HepG2 (cell line): ENCODE measurements around the gene NEU4. TPM values are rescaled to one million over a fixed set of nuclear protein-coding genes. Genes with fewer than 3 reads are reported as not detected.

Experiments
- CSRNP2 ChIP-seq: sonication (generic); formaldehyde crosslinking; conservative IDR thresholded peaks from 2 replicates; pipeline ENCODE4 v1.8.0; 2022; ENCODE audit warnings: low read depth, missing genetic modification reagents
- DRAP1 ChIP-seq: IDR thresholded peaks from 2 replicates; pipeline ENCODE4 v1.6.1; 2016; ENCODE audit warnings: missing genetic modification reagents, missing compliant biosample characterization
- FOXM1 ChIP-seq: sonication (generic); formaldehyde crosslinking; IDR thresholded peaks from 2 replicates; pipeline ENCODE4 v1.5.0; 2020; ENCODE audit warnings: missing genetic modification reagents
- FOXP4 ChIP-seq: sonication (generic); formaldehyde crosslinking; IDR thresholded peaks from 2 replicates; pipeline ENCODE4 v1.4.0; 2020; ENCODE audit warnings: missing genetic modification reagents
- HDAC6 ChIP-seq: fragments of 200-600 bp; sonication (generic); IDR thresholded peaks from 2 replicates; pipeline ENCODE4 v1.7.0; 2017; ENCODE audit warnings: mild to moderate bottlenecking, antibody characterized with exemption, low read length, low read depth
- HNF4A ChIP-seq: sonication (generic); formaldehyde crosslinking; IDR thresholded peaks from 2 replicates; pipeline ENCODE4 v1.4.0; 2020; ENCODE audit warnings: missing genetic modification reagents
- MTA1 ChIP-seq: sonication (generic); formaldehyde crosslinking; IDR thresholded peaks from 2 replicates; pipeline ENCODE4 v1.4.0; 2020; ENCODE audit warnings: missing genetic modification reagents, mild to moderate bottlenecking, borderline replicate concordance
- NR2F2 ChIP-seq: IDR thresholded peaks from 2 replicates; pipeline ENCODE4 v1.6.1; 2012; ENCODE audit warnings: low read depth, inconsistent platforms, borderline replicate concordance
- SMYD3 ChIP-seq: sonication (generic); formaldehyde crosslinking; IDR thresholded peaks from 2 replicates; pipeline ENCODE4 v1.8.1; 2023; ENCODE audit warnings: mild to moderate bottlenecking, missing genetic modification reagents
- XRCC5 ChIP-seq: fragments of 200-400 bp; formaldehyde crosslinking; optimal IDR thresholded peaks from 2 replicates; pipeline ENCODE3; 2017; ENCODE audit warnings: mild to moderate bottlenecking, low read length
- ZBTB21 ChIP-seq: sonication (generic); formaldehyde crosslinking; IDR thresholded peaks from 2 replicates; pipeline ENCODE4 v1.4.0; 2020; ENCODE audit warnings: missing genetic modification reagents
- ZBTB4 ChIP-seq: sonication (generic); formaldehyde crosslinking; IDR thresholded peaks from 2 replicates; pipeline ENCODE4 v1.4.0; 2020; ENCODE audit warnings: missing genetic modification reagents, mild to moderate bottlenecking, borderline replicate concordance
- ZEB1 ChIP-seq: IDR thresholded peaks from 2 replicates; pipeline ENCODE4 v1.6.1; 2012; ENCODE audit warnings: mild to moderate bottlenecking, low read depth, inconsistent platforms; ENCODE audit not compliant: insufficient replicate concordance
- ZFAT ChIP-seq: sonication (generic); formaldehyde crosslinking; conservative IDR thresholded peaks from 2 replicates; pipeline ENCODE4 v1.8.1; 2023; ENCODE audit warnings: missing genetic modification reagents, inconsistent platforms
- ZMYM4 ChIP-seq: sonication (generic); formaldehyde crosslinking; IDR thresholded peaks from 2 replicates; pipeline ENCODE4 v1.8.1; 2023; ENCODE audit warnings: mild to moderate bottlenecking, missing genetic modification reagents
- ZNF224 ChIP-seq: sonication (generic); formaldehyde crosslinking; IDR thresholded peaks from 2 replicates; pipeline ENCODE4 v1.5.0; 2020; ENCODE audit warnings: mild to moderate bottlenecking, missing genetic modification reagents
- ZNF24 ChIP-seq: fragments of 450-650 bp; IDR thresholded peaks from 2 replicates; pipeline ENCODE4 v1.6.1; 2017; ENCODE audit warnings: antibody characterized with exemption, mild to moderate bottlenecking
- ZNF550 ChIP-seq: sonication (generic); formaldehyde crosslinking; IDR thresholded peaks from 2 replicates; pipeline ENCODE4 v1.4.0; 2020; ENCODE audit warnings: mild to moderate bottlenecking, missing genetic modification reagents, borderline replicate concordance
- polyA plus RNA-seq, 8 experiments: library from polyadenylated mRNA; depleted of rRNA in 3 of 8; stranded (reverse) in 7 of 8; unstranded in 1 of 8; fragments of >200 nt; fragmentation: Illumina TruSeq in 4 of 8; extraction: Trizol in 4 of 8; gene quantifications; 2 replicates each; pipeline versions ENCODE4 v1.2.1 to v1.2.3, GENCODE V29; 2011 to 2016; ENCODE audit warnings: low read depth in 4 of 8, missing spikeins in 1 of 8, mixed read lengths in 1 of 8; ENCODE audit not compliant: insufficient read depth in 1 of 8
- total RNA-seq, 5 experiments: library from RNA; depleted of rRNA; stranded (reverse); fragments of >200 nt; fragmentation: Illumina TruSeq; extraction: Trizol; gene quantifications; 2 replicates each; pipeline ENCODE4 v1.2.3, GENCODE V29; 2016; ENCODE audit warnings: low read depth in 1 of 5
- TF ChIP-seq, protein P1 (sequence below): sonication (generic); formaldehyde crosslinking; IDR thresholded peaks from 2 replicates; pipeline ENCODE4 v1.4.0; 2020; ENCODE audit warnings: missing genetic modification reagents, borderline replicate concordance
- TF ChIP-seq, protein P2 (sequence below): sonication (generic); formaldehyde crosslinking; IDR thresholded peaks from 2 replicates; pipeline ENCODE4 v1.4.0; 2020; ENCODE audit warnings: mild to moderate bottlenecking, missing genetic modification reagents

Gene NEU4
- total and polyA plus RNA-seq, 2 of the 13 experiments (the other 11 are each of a cell fraction or from before 2014, with no cell fraction given): 53.5 to 107 TPM

DNA sequence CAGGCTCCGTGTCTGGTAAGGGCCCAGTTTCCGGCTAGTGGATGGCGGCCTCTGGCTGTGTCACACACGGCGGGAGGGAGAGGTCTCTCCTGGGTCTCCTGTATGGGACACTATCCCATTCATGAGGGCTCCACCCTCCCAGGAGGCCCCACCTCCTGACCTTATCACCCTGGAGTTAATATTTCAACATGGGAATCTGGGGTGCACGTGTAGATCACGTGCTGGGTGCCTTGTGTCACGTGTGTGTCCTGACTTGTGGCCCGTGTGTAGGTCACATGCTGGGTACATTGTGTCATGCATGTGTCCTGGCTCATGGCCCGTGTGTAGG, 9.9 kb downstream of the NEU4 start (continued):
- TF ChIP-seq ZBTB4 (CRISPR knock-in tag) (0 out of 2 replicates have a peak, but pooled peaks have one; percentile 26), ZMYM4 (peak; percentile 75), FOXP4 (CRISPR knock-in tag) (peak; percentile 78; the same call in 1 of the 2 replicates), CSRNP2 (no peak), ZNF24 (peak; percentile 32; the same call in 1 of the 2 replicates), NR2F2 (peak; percentile 92; the same call in 1 of the 2 replicates), ZEB1 (no peak), ZNF224 (peak; percentile 89), DRAP1 (CRISPR knock-in tag) (peak; percentile 43; the same call in 1 of the 2 replicates), MTA1 (CRISPR knock-in tag) (peak; percentile 79), ZNF550 (CRISPR knock-in tag) (no peak), FOXM1 (CRISPR knock-in tag) (no peak), XRCC5 (peak; percentile 39), ZFAT (no peak), ZBTB21 (0 out of 2 replicates have a peak, but pooled peaks have one; percentile 16), HNF4A (CRISPR knock-in tag) (peak; percentile 89), SMYD3 (CRISPR knock-in tag) (peak; percentile 86; the same call in 1 of the 2 replicates), HDAC6 (no peak)
- TF ChIP-seq, protein P1, sequence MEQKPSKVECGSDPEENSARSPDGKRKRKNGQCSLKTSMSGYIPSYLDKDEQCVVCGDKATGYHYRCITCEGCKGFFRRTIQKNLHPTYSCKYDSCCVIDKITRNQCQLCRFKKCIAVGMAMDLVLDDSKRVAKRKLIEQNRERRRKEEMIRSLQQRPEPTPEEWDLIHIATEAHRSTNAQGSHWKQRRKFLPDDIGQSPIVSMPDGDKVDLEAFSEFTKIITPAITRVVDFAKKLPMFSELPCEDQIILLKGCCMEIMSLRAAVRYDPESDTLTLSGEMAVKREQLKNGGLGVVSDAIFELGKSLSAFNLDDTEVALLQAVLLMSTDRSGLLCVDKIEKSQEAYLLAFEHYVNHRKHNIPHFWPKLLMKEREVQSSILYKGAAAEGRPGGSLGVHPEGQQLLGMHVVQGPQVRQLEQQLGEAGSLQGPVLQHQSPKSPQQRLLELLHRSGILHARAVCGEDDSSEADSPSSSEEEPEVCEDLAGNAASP (CRISPR knock-in tag): peak; percentile 89
- TF ChIP-seq, protein P2, sequence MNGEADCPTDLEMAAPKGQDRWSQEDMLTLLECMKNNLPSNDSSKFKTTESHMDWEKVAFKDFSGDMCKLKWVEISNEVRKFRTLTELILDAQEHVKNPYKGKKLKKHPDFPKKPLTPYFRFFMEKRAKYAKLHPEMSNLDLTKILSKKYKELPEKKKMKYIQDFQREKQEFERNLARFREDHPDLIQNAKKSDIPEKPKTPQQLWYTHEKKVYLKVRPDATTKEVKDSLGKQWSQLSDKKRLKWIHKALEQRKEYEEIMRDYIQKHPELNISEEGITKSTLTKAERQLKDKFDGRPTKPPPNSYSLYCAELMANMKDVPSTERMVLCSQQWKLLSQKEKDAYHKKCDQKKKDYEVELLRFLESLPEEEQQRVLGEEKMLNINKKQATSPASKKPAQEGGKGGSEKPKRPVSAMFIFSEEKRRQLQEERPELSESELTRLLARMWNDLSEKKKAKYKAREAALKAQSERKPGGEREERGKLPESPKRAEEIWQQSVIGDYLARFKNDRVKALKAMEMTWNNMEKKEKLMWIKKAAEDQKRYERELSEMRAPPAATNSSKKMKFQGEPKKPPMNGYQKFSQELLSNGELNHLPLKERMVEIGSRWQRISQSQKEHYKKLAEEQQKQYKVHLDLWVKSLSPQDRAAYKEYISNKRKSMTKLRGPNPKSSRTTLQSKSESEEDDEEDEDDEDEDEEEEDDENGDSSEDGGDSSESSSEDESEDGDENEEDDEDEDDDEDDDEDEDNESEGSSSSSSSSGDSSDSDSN (CRISPR knock-in tag): peak; percentile 52
